Colon (tissue), 2 donors: ENCODE results near the gene FCMR.

Source experiments
- FAIRE-seq: peaks from 2 replicates; lab custom pipeline; 2012; peaks lifted over from hg19 to GRCh38; lab: Jason Lieb, UNC
- donor health status: control.
- donor health status: control.

Gene FCMR

GRCh38 chr1:206923009-206923960 lies 1.5 kb upstream of the FCMR start:
- FAIRE-seq = no peak

DNA sequence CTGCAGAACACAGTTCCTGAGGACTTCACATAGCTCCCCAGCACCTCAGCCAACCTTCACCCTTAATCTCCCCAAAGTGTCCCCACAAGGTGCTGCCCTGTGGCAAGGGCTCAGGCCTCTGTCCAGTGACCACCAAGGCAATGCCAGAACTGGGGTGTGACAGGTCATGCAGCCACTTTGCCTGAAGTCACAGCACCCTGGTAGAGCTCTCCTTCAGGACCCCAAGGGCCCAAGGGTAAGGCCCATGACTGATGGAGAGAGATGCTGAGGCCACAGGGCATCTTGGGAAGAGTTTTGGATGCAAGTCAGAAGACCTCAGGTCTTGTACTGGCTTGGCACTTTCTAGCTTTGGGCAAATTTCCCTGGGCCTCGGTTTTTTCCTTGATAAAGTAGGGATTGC lies 783 bp upstream of the FCMR start:
- no peak for FAIRE-seq

- FAIRE-seq = no peak
Measured at GRCh38 chr1:206918076-206918475, 3.7 kb downstream of the FCMR start.

GRCh38 chr1:206916000-206916709 lies 5.6 kb downstream of the FCMR start:
- no peak for FAIRE-seq

GRCh38 chr1:206915030-206915735 lies 6.6 kb downstream of the FCMR start:
- FAIRE-seq = no peak

- no peak for FAIRE-seq
Measured at GRCh38 chr1:206913766-206914537, 7.8 kb downstream of the FCMR start.

DNA sequence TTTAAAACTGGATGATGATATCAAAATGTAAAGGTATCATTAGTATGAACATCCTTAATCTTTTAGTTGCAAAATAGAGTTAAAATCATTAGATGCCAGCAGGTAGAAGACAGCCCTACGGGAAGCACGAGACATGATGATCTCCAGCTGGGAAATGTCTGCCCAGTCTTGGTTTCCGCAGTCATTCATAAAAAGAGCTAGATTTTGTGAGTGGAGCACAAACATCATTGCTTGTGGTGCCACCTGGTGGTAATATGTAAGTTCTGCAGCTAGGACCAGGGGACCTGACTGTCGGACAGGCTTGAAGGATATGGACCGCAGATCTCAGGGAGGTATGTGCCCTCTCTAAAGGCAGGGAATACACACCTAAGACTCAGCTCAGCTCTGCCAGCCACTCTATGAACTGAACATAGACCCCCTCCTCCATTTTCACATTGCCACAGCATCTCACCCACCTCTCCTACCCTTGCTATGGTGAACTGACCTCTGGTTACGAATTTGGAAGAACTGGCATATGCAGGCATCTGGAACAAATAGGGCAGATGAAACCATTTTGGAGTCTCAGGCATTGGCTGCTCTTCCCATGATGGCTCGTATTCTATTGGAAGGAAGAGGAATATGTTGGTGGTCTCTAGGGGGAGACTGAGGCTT lies 9.2 kb downstream of the FCMR start:
- no peak for FAIRE-seq

DNA sequence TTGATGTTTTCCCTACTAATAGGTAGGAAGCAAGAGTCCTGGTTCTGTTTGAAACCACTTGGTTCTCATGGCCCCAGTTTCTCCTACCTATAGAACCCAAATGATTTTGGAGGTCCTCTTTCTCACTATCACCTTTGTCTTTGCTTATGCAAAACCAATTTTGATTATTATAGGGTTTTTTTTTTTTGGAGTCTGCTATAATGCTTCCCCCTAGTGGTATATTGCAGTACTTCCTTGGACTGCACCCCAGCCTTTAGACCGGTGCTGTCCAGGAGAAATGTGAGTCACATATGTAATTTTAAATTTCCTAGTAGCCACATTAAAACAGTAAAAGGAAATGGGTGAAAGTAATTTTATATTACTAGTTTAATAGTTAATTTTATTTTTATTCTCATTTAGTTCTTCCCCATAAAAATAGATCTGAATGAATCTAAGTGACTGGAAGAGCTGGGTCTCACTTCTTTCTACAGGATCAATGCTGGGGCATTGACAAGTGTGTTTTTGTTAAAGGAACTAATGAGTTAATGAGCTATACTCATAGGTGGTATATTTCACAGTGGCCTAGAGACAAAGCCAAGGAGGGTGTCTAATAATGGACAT lies 10.6 kb downstream of the FCMR start:
- no peak for FAIRE-seq

GRCh38 chr1:206909883-206910318 lies 11.8 kb downstream of the FCMR start:
- no peak for FAIRE-seq

- FAIRE-seq = no peak
Measured at GRCh38 chr1:206909161-206909882, 12.4 kb downstream of the FCMR start.

- FAIRE-seq = no peak
Measured at GRCh38 chr1:206908038-206908437, 13.7 kb downstream of the FCMR start.

- no peak for FAIRE-seq
Measured at GRCh38 chr1:206907304-206907991, 14.3 kb downstream of the FCMR start.

- FAIRE-seq = no peak
Measured at GRCh38 chr1:206905295-206906164, 16.2 kb downstream of the FCMR start.

- FAIRE-seq = no peak
Measured at GRCh38 chr1:206904423-206905142, 17.2 kb downstream of the FCMR start.

GRCh38 chr1:206903687-206904086 lies 18.1 kb downstream of the FCMR start:
- FAIRE-seq = no peak

DNA sequence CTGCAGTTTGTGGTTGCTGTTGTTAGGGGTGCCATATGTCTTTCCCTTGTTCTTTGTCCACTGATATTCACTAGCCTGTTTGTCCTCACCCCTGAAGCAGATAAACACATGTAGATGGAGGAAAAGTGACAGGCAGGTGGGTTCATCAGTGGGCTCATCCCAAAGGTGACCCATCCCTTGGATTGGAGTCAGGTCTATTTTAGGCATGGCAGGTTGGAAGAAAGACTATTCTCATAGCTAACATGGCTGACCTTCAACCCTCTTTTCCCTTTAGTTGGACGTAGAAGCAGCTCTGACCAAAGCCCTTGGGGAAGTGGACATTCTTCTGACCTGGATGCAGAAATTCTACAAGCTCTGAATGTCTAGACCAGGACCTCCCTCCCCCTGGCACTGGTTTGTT lies 19.0 kb downstream of the FCMR start:
- no peak for FAIRE-seq

DNA sequence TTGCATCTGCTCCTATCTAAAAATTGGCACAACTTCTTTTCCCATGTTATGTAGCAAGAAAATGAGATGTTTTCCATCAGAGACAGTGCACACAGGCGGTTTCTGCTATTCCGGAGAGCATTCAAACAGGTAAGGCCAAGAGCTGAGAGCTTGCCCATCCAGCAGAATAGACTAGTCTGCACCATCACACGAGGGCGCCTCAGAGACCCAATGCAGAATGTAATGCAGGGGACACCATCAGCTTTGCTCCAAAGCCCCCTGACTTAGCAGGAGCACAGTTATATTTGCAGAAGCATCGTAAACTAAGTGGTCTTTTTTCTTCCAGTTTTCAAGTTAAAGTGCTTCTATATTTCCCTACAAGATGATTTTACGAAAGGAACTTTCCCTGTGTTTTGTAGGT lies 19.8 kb downstream of the FCMR start:
- FAIRE-seq = no peak

- FAIRE-seq = no peak
Measured at GRCh38 chr1:206900149-206900548, 21.6 kb downstream of the FCMR start.
